HG02943 (cell line): ENCODE results near the gene B3GALT6.
"Not testable (repeated sequence)": the region's sequence is repeated elsewhere in the genome, so short reads cannot be mapped to it uniquely, and the experiment has no call there.

Experiments
- ATAC-seq: cut with Tn5 transposase; IDR thresholded peaks from one replicate; pipeline ENCODE4 v1.9.1; 2021; ENCODE audit warnings: mild to moderate bottlenecking, low read depth, moderate library complexity; ENCODE audit not compliant: unreplicated experiment

The B3GALT6 gene

GRCh38 chr1:1242461-1243265 is 10.6 kb downstream of the B3GALT6 start:
- no peak for ATAC-seq

DNA sequence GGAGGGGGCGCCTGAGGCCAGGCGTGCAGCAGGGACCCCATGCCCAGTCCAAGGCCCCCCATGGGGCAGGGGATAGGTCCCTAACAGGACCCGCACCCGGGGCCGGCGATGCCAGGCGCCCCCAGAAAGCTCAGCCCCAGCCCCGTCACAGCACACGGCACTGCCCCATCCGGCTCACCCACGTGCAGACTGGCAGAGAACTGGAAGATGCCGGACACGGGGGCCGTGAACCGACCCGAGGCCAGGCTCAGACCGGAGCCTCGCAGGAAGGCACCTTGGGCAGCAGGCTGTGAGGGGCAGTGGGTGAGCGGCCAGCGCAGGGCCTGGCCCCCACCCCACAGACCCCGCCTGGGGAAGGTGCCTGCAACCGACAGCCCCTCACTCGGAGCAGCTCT is 11.2 kb downstream of the B3GALT6 start:
- no peak for ATAC-seq

DNA sequence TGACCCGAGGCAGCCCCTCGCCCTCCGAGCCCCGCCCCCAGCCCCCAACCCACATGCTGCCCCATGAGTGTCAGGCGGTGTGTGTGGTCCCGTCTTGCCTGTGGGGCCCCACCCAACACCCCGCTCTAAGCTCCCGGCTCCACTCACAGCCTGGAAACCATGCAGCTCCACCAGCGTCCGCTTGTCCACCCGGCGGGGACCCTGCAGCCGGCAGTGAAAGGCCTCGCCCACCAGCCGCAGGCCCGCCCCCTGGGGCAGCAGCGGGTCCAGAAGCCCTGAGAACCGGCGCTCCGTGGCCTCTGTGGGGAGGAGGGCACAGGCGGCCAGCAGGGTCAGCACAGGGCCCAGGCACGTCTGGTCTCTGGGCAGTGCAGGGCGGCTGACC is 11.8 kb downstream of the B3GALT6 start:
- no peak for ATAC-seq

DNA sequence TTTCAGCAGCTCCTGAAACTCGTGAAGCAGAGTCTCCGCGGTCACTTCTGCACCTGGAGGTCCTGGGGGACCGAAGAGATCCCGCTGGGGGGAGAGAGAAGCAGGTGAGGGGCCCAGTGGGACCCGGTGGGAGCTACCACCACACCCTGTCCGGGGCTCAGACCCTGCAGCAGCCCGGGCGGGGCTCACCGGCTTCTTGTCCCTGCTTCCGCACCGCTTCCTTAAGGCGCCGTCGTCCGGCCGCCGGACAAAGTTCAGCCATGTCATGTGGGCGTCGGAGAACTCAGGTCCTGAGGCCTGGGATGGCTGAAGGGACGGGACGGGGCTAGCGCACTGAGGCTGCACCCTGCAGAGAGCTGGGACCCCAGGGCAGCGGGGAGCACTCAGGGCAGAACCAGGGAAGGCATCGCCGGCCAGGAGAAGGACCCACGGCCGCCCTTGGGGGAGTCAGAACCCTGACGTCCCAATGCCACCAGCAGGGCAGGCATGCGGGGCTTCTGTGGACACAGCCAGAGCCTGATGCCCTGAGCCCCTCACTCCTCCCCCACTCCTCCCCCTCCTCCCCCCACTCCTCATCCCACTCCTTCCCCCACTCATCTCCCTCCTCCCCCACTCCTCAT is 12.3 kb downstream of the B3GALT6 start:
- ATAC-seq = no peak

DNA sequence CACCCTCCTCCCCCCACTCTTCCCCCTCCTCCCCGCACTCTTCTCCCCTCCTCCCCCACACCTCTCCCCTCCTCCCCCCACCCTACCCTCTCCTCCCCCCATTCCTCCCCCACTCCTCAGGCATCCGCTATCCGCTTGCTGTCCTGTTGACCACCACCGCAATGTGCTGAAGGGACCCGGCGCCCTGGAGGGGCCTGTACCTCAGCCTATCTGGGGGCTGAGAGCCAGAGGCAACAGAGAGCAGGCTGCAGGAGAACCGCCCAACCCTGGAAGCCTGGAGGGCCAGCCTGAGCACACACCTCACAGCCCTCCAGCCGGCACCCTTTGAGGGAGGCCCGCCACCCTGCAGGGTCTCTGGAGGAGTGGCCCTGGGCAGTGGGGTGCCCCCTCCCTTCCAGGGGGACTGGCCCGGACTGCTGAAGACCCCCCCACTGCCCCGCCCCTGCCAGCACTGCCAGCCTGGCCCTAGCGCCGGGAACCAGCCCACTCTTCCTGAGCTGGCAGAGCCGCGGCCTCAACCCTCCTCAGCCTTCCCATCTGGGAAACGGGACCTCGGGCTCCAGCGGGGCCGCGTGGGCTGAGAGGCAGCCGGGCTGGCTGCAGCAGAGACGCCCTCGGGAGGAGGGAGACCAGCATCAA is 13.3 kb downstream of the B3GALT6 start:
- ATAC-seq = no peak

DNA sequence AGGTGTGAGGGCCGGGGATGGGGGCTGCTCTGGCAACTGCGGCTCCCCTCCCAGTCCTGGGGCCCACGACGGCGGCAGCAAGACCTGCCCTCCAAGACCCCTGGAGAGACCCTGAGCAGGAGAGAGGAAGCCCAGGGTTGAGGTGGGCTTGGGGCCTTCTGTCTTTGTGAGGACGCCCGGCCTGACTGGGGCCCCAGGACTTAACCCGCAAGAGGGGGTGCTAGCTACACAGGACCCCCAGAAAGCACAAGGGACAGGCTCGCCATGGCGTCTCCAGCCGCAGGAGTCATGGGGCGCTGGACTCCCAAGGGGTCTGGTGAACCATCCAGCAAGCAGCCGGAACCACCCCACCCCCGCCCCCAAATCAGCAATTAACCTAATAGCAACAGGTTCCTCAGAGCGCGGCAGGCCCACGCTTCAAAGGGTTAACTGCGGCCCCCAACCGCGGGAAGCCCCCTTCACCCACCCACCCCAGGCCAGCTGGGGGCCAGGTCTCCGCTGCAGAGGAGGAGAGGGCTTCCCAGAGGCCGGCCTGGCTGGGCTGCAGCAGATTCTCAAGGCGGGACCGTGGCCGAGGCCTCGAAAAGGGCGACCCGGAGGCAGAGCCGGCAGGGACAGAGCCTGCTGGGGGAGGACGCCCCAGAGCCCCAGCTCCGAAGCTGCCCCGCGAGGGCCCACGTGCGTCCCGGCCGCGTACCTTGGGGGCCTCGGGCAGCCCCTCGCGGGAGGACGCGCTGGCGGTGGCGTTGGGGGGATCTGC is 14.0 kb downstream of the B3GALT6 start:
- no peak for ATAC-seq

DNA sequence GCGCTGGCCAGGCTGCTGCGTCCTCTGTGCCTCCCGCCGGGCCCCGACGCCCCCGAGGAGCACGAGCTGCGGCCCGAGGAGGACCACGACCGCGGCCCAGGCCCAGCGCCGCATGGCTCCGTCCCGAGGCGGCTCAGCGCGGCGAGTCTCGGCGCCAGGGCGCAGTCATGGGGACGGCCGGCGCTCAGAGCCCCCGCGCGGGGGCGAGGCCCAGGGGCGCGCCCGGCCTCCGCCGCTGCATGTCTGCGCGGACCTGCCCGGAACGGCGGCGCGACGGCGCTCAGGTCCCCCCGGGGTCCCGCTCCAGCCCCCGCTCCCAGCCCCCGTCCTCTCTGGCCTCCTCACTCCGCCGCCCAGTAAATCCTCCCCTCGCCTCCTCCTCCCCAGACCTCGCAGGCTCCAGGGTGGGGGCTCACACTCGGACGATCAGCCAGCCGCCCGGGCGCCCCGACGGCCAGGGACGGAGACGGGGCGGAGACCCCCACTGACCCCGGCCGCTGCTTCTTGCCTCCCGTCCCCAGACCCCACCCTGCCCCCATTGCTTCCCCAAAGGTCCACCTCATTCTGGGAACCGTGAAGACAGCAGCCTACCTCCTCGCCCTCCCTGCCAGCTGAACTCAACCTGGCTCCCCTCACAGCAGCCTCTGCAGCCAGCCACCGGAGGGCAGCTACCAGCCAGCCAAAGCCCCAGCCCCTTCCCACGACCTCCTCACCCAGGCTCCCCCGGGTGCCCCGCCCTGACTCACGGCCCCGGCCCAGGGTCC is 14.7 kb downstream of the B3GALT6 start, which contains the start of gene C1QTNF12:
C1QTNF12 (minus strand) TSS at position 146 of the 764 bp plus-strand sequence; CDS start at position 114, 32 bp downstream.
- no peak for ATAC-seq

DNA sequence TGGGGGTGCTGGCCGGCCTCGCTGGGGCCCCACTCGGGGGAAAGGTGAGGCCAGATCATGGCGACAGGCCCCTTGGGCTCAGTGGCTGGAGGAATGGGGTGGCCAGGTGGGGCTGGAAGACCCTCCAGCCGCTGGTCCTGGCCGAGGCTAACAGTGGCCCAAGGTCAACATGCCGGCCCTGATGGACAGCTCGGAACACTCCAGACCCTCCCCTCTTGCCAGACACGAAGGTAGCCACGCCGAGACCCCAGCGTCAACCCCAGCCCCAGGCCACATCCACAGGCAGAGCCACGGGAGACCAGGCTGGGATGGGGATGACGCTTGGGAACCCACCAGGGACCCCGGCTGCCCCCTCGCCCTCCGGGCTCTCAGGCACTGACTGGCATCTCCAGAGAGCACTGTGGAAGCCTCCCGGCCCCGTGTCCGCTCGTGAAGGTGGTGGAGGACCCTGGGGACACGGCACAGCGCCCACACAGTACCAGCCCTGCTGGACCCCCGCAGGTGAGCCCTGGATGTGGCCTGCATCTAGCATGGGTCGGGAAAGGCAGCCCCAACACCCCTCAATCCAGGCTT is 15.4 kb downstream of the B3GALT6 start:
- no peak for ATAC-seq

GRCh38 chr1:1248009-1248913 is 16.2 kb downstream of the B3GALT6 start:
- not testable (repeated sequence) for ATAC-seq

DNA sequence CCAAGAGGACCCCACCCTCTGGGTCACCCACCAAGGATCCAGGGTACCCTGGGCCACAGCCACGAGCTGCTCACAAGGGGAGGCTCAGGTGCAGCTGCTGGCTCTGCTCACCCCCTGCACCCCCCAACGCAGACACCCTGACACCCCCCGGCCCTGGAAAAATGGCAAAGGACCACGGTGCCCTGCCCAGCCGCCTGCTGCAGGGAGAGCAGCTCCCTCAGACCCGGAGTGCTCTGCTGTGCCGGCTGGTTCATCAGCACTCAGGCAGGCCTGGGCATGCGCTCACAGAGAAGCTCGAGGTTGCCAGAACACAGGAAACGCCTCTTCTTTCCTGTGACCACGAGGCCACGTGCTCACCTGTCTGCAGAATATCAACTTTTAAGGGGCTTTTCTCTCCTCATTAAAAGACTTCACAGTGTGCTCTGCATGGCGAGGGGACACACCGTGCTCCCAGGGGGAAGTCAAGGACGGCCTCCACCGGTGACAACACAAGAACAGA is 18.8 kb downstream of the B3GALT6 start:
- ATAC-seq = no peak

GRCh38 chr1:1253314-1253713 is 21.3 kb downstream of the B3GALT6 start:
- ATAC-seq = no peak

- no peak for ATAC-seq
Observed at GRCh38 chr1:1253972-1254666, 22.1 kb downstream of the B3GALT6 start.

DNA sequence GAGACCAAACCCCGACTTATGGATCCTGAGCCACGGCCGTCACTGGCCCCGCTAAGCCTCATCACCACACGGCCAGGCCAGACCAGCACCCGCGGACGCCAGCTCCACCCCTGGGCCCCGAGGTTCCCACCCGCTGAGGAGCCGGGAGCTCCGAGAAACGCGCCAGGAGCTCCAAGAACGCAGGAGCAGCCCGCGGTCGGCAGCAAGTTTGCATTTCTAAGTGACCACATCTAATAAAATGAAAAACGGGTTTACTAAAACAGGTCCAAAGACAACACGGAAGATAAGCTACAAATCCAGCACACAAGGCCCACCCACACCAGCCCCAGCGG is 22.6 kb downstream of the B3GALT6 start:
- no peak for ATAC-seq

DNA sequence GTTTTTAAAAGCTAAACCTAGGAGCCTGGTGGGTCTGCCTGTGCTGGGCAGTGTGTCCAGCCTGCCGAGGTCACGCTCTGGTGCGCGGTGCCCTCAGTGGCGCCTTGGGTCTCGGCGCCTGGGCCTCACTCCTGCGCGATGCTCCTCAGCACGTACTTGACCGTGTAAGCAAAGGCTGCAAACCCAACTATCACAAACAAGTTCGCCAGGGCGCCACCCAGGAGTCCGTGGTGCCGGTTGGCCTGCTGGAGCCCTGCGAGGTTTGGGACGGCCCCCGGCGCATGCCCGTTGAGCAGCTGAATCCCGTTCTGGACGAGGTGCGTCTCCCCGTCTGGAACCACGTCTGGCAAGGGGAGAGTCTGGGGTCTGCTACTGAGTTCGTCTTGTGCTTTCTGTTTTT is 23.0 kb downstream of the B3GALT6 start:
- ATAC-seq = no peak

DNA sequence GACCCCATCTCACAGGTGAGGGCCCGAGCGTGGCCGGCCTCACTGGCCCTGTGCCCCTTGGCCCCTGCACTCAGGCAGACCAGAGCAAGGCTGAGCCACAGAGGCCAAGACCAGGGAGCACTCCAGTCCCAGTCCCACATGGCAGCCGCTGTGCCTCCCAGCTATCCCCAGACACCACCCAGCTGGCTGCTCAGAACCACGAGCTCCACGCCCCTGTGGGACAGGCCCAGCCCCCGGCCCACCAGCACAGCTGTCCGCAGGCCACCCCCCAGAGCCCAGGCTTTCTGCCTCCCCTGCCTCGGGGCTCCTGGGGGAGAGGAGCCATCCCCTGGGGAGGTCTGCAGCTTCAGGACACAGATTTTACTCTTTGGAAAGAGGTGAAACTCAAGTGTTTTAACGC is 23.6 kb downstream of the B3GALT6 start:
- no peak for ATAC-seq

- ATAC-seq = no peak
Observed at GRCh38 chr1:1256956-1257871, 25.2 kb downstream of the B3GALT6 start.

- ATAC-seq = no peak
Observed at GRCh38 chr1:1259119-1259488, 27.1 kb downstream of the B3GALT6 start.
